GM21576 (cell line): ENCODE data around the gene NCAPD2.

ENCODE experiments used
- ATAC-seq: cut with Tn5 transposase; IDR thresholded peaks from one replicate; pipeline ENCODE4 v1.9.1; 2021; ENCODE audit warnings: mild to moderate bottlenecking, moderate library complexity; ENCODE audit not compliant: unreplicated experiment

The NCAPD2 gene, protein sequence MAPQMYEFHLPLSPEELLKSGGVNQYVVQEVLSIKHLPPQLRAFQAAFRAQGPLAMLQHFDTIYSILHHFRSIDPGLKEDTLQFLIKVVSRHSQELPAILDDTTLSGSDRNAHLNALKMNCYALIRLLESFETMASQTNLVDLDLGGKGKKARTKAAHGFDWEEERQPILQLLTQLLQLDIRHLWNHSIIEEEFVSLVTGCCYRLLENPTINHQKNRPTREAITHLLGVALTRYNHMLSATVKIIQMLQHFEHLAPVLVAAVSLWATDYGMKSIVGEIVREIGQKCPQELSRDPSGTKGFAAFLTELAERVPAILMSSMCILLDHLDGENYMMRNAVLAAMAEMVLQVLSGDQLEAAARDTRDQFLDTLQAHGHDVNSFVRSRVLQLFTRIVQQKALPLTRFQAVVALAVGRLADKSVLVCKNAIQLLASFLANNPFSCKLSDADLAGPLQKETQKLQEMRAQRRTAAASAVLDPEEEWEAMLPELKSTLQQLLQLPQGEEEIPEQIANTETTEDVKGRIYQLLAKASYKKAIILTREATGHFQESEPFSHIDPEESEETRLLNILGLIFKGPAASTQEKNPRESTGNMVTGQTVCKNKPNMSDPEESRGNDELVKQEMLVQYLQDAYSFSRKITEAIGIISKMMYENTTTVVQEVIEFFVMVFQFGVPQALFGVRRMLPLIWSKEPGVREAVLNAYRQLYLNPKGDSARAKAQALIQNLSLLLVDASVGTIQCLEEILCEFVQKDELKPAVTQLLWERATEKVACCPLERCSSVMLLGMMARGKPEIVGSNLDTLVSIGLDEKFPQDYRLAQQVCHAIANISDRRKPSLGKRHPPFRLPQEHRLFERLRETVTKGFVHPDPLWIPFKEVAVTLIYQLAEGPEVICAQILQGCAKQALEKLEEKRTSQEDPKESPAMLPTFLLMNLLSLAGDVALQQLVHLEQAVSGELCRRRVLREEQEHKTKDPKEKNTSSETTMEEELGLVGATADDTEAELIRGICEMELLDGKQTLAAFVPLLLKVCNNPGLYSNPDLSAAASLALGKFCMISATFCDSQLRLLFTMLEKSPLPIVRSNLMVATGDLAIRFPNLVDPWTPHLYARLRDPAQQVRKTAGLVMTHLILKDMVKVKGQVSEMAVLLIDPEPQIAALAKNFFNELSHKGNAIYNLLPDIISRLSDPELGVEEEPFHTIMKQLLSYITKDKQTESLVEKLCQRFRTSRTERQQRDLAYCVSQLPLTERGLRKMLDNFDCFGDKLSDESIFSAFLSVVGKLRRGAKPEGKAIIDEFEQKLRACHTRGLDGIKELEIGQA (N-terminal part only)

DNA sequence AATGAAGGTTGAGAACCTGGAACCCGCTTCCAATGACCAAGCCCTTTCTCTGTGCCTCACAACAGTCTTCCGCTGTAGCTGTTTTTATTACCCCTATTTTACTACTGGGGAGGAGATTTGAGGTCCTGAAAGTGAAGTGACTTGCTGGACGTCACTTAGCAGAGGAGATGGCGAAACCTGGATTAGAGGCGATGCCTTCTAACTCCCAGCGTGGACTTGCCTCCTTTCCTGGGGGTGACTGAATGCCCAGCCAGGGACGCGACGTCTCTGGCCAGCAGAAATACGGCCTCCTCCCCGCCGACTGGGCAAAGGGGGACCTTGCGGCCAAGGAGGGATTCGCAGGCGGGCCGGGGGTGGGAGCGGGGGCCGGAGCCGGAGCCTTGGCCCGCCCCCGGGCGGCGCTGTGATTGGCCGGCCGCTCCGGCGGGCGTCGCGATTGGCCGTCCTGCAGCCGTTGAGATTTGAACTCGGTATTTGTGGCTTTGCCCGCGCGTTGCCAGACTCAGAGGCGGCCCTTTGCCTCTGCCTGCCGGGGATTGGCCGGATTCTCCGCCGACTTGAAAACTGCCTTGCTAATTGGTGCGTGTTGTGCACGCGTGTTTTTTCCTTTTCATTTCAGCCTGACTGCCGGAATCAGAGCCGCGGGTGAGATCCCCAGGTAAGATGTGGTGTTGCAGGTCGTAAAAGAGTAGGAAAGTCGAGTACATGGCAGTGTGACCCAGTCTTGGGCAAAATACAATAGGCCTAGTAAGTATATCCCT, at the start of gene NCAPD2:
TSS of gene NCAPD2 (plus strand) at position 606 of the 761 bp plus-strand sequence. CDS start 997 bp downstream, outside the sequence.
- ATAC-seq = peak; percentile 83

GRCh38 chr12:6444704-6445688, 48.9 kb upstream of the NCAPD2 start, which contains the start of gene CD27:
Gene CD27 (plus strand): TSS chr12:6444955. CDS start chr12:6445096, 141 bp downstream.
- ATAC-seq = no peak

DNA sequence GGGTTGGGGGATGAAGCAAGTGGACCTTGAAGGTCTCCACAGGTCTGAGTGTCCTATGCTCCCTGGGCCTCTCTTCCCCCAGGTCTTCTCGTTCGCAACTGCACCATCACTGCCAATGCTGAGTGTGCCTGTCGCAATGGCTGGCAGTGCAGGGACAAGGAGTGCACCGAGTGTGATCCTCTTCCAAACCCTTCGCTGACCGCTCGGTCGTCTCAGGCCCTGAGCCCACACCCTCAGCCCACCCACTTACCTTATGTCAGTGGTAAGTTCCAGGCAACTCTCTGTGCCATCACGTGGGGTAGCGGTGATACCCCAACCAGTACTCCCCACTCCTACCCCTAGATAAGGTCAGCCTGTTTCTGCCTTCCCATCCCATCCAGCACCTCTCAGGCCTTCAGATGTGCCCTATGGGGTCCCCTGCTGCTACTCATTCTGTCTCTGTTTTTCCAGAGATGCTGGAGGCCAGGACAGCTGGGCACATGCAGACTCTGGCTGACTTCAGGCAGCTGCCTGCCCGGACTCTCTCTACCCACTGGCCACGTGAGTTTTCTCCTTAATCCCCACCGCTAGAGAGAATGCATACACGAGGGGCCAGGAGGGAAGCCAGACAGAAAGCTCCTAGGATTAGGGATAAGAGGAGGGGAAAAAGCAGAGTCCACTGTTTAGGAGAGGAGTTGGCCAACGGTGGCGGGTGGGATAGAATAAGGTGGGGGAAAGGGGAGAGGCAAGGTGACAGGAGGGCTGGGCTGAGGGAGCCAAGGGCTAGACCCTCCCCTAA, 43.6 kb upstream of the NCAPD2 start:
- no peak for ATAC-seq

DNA sequence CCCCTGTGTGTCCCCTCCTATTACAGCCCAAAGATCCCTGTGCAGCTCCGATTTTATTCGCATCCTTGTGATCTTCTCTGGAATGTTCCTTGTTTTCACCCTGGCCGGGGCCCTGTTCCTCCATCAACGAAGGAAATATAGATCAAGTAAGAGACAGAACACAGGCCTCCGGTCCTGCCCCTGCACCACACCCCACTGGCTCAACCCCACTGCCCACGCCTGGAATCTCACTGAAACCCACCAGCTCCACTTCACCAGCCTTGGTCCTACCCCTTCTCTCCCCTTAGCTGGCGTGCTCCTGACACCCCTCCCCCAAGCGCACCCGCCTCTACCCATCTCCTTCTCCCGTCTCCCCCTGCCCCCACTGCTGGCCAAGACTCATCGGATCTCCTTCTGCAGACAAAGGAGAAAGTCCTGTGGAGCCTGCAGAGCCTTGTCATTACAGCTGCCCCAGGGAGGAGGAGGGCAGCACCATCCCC, 43.0 kb upstream of the NCAPD2 start:
- ATAC-seq = no peak

DNA sequence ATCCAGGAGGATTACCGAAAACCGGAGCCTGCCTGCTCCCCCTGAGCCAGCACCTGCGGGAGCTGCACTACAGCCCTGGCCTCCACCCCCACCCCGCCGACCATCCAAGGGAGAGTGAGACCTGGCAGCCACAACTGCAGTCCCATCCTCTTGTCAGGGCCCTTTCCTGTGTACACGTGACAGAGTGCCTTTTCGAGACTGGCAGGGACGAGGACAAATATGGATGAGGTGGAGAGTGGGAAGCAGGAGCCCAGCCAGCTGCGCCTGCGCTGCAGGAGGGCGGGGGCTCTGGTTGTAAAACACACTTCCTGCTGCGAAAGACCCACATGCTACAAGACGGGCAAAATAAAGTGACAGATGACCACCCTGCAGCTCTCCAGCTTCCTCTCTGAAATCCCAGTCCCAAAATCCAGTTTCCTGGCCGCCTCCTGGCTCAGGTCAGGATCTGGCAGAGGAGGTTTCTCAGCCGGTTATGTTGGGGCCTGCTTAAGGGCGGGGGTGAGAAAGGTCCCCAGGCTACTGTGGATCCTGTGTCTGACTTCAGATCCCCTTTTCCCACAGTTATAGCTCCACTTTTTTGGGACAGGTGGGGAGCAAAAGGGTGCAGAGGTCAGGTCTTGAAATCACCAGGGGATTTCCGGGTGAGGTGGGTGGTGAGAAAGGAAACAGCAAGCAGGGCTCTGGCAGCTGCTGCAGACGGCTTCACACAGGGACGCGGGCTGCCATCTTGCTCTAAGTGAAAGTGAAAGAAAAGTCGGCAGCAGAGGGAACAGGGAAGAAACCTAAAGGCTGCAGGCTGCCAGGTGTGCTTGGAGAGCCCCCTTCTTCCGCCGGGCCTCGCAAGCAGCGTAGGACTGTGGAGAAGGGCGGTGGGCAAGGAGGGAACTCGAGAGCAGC, 42.3 kb upstream of the NCAPD2 start, which contains the start of gene TAPBPL:
TSS of gene TAPBPL (plus strand) at position 695 of the 897 bp plus-strand sequence. CDS start 207 bp downstream, outside the sequence.
- ATAC-seq = peak; percentile 62

GRCh38 chr12:6452245-6452943, 41.5 kb upstream of the NCAPD2 start:
- no peak for ATAC-seq

GRCh38 chr12:6452944-6453630, 40.8 kb upstream of the NCAPD2 start:
- ATAC-seq = no peak

DNA sequence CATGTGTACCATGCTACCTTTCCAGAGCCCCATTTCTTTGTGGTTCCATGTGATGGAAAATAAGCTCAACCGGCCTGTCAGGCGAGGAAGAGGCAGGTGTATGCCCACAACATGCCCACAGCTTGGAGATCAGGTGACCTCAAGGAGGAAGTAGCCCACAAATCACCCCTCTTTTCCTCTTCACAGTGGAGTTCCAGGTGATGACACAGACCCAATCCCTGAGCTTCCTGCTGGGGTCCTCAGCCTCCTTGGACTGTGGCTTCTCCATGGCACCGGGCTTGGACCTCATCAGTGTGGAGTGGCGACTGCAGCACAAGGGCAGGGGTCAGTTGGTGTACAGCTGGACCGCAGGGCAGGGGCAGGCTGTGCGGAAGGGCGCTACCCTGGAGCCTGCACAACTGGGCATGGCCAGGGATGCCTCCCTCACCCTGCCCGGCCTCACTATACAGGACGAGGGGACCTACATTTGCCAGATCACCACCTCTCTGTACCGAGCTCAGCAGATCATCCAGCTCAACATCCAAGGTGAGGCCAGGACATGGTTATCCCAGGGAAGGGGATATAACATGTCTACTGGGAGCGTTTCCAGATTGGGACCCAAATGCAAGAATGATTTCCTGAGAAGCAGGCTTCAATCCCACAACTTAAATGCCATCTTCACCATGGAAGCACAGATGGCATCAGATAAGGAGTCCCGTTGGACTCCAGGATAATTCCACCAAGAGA, 36.5 kb upstream of the NCAPD2 start:
- ATAC-seq = no peak

DNA sequence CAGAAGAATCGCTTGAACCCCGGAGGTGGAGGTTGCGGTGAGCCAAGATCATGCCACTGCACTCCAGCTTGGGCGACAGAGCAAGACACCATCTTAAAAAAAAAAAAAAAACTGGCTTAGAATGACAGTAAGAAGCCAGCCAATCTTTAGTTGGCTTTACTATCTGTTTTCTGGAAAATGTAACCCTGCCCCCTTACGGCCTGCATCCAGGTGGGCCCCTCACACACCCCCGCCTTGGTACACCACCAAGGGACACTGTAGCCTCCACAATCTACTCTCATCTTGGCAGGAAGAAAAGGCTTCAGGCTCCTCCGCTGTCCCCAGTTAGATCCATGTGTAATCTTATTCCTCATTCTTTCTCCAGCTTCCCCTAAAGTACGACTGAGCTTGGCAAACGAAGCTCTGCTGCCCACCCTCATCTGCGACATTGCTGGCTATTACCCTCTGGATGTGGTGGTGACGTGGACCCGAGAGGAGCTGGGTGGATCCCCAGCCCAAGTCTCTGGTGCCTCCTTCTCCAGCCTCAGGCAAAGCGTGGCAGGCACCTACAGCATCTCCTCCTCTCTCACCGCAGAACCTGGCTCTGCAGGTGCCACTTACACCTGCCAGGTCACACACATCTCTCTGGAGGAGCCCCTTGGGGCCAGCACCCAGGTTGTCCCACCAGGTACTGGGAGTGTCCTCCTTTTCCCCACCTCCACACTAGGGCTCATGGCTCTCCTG, 35.5 kb upstream of the NCAPD2 start:
- no peak for ATAC-seq

- ATAC-seq = no peak
These were observed 34.9 kb upstream of the NCAPD2 start for GRCh38 chr12:6459004-6459337.

DNA sequence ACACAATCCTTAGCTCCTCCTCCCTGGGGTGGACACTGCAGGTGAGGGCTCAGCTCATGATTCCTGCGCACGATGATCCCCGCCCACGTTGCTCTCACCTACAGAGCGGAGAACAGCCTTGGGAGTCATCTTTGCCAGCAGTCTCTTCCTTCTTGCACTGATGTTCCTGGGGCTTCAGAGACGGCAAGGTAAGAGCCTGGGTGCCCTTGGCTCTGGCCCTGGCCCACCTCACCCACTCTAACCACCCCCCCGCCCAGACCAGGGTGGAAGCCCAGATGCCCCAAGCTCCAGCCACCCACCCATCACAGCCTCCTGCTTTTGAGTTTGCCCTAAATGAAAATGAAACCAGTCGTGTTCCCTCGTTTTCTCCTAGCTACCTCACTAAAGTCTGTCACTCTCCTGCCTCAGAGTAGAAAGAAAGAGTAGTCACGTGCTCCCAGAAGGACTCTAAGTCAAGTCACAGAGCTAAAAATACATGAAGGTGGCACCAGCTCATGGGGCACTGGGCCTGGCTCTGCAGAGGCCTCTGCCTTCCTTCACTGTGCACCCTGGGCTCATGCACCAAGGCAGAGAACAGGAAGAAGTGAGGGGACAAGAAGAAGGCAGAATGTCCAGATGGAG, 33.0 kb upstream of the NCAPD2 start:
- no peak for ATAC-seq

GRCh38 chr12:6461401-6462233, 32.3 kb upstream of the NCAPD2 start:
- peak; percentile 69 for ATAC-seq
